HG03460 (cell line): Measurements from ENCODE around the gene IRF8.
A peak's percentile ranks its signal among the peaks of the same experiment; 100 is the strongest.

Experiments used
- ATAC-seq: cut with Tn5 transposase; IDR thresholded peaks from one replicate; pipeline ENCODE4 v1.9.1; 2021; ENCODE audit not compliant: unreplicated experiment

The IRF8 gene

DNA sequence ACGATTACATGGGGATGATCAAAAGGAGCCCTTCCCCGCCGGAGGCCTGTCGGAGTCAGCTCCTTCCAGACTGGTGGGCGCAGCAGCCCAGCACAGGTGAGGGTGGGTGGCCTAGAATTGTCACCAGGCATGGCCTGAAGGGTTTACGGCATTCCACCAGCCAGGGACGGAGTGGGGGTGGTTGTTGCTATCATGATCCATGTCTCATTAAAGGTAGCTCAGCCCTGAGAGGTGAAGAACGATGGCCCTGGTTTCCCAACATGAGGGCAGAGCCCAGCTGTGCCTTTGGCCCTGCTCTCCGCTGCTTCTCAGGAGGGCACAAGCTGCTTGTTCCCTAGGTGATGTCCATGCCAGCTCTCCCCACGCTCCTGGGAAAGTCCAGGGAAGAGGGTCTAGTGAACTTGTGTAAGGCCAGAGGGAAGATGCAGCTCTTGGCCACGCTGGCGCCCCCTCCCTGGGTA is 14.2 kb downstream of the IRF8 start:
- ATAC-seq: no peak

DNA sequence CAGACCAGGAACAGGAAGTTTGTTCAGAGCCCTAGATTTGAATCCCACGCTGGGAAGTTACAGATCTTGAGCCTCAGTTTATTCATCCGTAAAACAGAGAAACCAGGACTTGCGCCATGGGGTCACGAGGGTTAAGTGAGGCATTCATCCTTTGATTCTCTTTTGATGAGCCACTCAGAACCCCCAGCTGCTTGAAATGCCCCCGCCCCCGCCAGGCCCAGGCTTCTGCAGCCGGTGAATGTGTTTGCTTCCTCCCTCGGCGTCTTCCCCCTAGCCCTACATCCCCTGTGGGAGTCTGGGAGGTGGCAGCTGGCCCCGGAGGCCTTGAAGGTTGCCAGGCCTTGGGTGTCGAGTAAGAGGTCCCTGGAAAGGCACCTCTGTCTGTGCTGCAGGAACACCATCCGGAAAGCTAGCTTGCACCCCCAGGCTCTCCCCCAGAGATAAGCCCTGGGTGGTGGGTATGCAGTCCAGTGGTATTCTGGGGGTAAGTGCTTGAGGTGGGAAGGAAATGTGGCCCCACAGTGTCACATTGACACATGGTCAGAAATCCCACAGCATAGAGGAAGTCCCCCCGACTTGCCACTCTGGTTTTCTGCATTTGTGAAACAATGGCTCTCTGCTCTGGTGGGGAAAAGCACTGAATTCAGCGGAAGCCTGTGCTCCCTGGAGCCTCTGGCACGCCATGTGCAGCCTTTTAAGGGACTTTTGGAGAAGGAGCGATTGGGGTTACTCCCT is 14.9 kb downstream of the IRF8 start:
- ATAC-seq: no peak

DNA sequence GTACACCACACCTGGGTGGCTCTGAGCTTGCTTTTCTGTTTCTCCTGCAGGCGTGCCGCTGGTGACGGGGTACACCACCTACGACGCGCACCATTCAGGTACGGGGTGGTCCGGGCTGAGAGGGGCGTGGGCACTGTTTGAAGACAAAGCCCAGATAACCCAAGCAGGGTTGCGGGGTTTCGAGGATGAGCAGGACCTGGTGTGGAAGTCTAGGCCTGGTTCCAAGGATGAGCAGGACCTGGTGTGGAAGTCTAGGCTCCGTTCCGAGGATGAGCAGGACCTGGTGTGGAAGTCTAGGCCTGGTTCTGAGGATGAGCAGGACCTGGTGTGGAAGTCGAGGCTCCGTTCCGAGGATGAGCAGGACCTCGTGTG is 15.4 kb downstream of the IRF8 start:
- no peak for ATAC-seq

DNA sequence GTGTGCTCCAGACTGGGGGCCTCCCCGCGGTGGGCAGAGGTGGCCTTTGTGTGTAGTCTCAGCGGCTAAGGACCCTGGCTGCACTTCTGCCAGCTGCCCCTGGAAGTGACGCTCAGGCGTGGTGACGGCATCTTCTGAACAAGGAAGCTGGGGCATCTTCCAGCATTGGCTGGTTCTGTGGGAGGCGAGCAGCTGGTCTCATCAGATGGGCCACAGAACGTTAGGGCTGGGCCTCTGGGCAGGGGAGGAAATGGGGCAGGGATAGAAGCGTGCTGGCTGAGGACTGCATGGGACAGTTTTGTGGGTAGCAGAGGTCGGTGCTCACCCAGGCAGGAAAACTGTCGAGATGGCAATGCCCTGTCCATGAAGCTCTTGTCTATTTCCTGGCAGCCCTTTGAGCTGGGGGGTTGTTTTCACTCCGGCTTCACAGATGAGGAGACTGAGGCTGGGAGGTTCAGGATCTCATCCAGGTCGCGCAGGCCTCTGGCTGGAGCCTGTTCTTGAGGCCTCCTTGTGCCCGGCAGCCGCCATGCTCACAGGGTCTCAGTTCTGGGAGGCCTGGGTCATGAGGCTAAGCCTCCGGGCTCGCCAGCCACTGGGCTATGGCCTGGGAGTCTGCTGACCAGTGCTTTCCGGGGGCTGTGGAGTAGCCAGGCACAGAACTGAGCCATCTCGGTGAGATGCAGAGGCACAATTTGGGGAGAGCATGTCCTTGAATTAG is 16.3 kb downstream of the IRF8 start:
- ATAC-seq: no peak

DNA sequence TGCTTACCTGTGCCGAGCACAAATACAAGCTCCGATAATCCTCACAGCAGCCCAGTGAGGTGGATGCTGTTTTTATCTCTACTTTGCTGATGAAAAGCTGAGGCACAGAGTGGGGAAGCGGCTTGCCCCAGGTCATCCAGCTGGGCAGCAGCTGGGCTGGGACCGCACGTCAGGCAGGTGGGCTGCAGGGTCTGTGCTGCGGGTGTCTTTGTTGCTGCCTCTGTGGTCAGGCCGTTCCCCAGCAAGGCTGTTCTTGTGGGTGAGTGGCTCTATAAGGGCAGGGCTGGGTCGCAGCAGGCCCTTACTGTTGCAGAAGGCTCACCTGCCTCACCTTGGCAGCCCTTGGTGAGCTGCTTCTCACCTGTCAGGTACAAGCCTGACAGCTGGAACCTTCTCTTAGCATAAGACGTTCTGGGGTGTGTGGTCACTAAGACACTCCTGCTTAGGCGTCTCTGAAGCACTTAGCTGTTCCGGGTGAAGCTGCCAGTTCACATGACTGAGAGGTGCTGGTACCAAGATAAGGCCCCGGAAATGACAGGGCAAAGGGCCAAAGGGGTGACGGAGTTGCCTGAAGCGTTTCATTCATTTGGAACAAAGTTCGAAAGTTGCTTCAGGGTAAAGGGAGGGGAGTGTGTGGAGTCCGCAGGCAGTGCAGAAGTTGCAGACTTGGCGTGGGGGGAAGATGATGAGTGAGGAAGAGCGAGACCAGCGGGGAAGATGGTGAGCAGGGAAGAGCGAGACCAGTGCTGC is 17.4 kb downstream of the IRF8 start:
- ATAC-seq: no peak

DNA sequence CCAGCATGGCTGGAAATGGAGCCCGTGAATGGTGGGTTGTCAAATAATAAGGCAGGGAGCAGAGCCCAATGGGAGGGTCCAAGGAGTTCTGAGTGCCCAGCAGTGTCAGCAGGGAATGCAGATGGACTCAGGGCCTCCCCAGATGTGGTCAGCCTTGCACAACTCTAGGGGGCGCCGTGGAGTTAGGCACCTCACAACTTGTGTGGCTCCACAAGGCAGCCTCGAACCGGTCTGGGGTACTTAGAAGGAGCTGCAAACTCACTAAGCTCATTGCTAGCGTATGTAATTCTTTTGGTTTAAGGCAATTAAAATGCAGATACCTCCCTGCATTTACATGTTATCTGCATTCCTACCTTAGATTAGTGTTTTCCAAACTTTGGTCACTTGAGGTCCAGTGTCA is 18.1 kb downstream of the IRF8 start:
- no peak for ATAC-seq

DNA sequence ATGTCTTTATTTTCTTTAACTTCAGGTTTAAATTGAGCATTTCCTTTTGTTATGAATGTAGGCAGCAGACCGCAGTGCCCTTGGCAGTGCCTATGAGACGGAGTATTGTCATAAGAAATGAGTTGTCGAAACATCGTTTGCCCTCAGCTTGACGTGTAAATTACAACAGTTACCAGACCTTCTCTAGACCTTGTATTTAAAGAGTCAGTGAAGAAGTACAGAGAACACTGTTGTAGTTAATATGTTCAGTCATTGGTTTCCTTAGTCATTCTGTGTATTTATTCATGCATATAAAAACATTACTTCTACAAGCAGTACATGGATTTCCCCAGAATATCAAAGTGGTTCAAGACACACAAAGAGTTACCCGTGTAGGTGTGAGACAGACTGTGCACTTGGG is 19.0 kb downstream of the IRF8 start:
- peak; percentile 67 for ATAC-seq

DNA sequence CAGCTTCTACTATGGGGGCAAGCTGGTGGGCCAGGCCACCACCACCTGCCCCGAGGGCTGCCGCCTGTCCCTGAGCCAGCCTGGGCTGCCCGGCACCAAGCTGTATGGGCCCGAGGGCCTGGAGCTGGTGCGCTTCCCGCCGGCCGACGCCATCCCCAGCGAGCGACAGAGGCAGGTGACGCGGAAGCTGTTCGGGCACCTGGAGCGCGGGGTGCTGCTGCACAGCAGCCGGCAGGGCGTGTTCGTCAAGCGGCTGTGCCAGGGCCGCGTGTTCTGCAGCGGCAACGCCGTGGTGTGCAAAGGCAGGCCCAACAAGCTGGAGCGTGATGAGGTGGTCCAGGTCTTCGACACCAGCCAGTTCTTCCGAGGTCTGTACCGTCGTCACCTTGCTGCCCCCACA is 19.5 kb downstream of the IRF8 start:
- ATAC-seq: no peak

DNA sequence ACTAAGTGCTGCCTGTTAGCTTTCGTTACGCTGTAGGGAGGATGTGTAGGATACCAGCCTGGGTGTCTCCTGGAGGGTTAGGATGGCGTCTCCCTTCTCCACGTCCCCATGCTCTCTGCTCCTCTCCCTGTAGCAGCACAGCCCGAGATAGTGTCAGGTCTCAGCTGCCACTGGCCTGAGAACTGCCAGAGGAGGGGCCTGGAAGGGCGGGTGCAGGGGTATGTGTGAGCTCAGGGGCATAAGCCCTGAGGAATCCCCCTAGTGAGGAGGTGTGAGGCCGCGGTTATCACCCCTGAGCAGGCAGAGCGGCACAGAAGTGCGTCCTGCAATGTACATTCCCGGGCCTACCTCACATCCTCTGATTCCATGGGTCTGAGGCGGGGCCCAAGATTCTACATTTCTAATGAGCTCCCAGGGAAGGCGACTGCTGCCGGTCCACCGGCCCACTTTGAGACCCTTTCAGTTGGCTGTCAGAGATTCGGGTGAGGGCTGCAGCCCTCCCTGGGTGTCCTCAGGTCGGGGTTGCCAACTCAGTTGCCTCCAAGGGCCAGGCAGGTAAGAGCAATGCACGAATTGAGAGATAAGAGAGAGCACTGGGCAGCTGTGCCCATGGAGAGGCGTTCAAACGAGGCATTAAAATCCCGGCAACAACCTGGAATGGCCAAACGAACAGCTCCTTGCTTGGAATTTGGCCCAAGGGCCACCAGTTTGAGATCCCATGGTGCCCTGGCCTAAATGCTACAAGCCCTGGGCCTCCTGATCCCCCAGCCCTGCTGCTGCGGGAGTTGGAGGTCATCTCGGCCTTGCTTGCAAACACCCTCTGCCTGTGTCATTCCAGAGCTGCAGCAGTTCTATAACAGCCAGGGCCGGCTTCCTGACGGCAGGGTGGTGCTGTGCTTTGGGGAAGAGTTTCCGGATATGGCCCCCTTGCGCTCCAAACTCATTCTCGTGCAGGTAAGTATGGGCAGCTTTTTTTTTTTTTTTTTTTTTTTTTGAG is 20.6 kb downstream of the IRF8 start:
- no peak for ATAC-seq

DNA sequence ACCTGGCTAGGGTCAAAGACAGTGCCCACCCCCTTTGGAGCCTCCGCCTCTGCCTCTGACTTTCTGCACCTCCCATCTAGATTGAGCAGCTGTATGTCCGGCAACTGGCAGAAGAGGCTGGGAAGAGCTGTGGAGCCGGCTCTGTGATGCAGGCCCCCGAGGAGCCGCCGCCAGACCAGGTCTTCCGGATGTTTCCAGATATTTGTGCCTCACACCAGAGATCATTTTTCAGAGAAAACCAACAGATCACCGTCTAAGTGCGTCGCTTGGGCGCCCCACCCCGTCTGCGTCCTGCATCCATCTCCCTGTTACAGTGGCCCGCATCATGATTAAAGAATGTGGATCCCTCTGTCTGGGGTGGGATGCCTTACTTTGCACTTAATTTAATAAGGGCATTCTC is 22.1 kb downstream of the IRF8 start:
- ATAC-seq: no peak

DNA sequence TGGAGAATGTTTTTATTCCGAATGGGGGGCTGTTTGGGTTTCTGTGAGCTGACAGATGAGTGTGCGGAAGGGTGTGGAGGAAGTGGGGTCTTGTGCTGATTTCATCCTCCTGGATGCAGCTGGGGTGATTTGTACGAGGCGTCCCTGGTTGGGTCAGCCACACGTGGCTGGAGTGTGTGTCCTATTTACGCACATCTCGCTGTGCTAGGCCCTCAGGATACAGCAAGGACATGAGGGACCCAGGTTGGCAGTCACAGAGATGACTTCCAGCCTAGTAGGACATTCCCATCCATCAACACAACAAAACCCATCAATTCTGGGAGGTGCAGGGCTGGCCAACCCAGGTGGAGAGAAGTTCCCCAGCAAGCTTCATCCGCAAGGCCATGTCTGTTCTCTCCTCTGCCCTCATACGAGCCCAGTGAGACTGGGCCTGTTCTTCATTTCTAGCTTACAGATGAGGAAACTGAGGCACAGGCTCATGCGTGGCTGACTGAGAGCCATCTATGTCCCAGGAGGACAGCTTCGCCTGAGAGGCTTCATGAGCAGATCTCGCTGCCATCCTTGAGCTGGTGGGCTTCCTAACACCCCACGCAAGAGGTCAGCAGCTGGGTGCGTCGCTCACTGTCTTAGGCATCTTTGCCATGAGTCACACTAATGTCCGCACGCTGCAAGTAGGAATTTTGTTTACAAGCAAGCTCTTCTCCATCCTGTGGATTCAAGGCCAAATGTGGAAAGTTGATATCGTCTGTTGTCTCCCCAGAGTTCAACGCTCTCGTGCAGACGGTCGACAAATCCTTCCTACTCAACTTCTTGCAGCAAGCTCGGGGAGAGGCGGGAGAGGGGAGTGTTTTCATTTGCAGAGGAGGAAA is 24.4 kb downstream of the IRF8 start:
- ATAC-seq: no peak

DNA sequence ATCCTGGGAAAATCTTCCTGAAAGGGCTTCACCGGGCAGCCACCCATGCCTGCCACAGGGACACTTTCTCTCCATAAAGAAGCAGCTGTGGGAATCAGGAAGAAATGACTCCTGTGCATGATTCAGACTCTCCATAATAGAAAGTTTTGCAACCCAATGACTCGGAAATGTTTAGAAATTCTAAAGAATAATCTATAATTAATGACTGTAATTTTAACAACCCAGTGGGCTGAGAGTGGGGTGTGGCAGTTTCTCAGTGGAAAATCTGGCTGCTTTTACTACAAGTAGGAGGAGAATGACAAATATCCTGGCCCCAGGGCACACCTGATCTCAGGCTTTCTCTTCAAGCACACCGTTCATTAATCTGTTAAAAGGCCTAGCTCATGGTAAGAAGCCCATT is 25.7 kb downstream of the IRF8 start:
- ATAC-seq: no peak

DNA sequence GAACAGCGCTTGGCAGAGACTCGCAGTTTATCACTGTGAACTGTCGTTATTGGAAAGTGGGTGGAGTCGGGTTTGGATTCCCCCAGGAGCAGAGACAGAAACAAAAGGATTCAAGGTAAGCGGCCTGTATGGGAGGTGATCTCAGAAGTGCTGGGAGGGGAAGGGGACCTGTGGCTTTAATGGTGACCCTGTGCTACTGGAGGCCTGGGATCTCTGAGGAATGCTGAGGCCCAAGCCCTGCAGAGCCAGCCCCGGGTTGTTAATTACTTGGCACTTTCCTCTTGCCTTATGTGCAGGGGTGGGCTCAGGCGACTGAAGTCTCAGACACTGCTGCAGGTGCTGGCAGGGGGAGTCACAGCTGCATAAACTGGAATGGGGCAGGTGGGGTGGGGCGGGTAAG is 27.4 kb downstream of the IRF8 start:
- ATAC-seq: no peak

DNA sequence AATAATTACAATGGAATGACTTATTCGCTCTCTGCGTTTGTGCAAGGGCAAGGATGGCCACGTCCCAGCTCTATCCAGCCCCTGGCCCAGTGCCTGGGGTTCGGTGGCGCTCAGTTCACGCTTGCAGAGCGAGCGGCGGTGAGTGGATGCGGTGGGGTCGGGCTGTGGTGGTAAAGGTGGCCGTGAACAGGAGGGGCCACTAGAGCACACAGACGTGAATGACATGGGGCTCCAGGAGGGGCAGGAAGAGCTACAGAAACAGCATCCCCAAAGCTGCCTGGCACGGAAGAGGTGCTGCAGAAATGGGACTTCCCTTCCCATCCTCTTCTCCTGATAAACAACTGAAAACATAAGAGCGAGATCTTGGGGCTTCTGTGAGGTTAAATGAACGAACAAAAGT is 28.4 kb downstream of the IRF8 start:
- no peak for ATAC-seq

DNA sequence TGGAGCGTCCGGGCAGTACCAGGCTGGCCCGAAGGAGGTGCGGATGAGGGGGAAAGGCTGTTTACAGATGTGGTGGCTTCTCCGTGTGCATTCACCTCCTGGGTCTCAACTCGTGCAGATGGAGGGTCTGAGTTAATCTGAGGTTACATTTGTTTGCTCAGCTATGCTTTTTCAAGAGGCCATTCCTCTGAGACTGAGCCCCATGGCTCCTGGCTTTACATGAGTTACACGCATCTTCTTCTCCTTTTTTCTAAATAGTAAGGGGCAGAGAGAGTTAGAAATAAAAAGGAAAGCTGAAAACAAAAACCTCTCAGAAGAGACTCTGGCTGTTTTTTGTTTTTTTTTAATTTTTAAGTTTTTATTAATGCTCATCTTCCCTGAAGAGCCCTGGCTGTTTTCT is 29.0 kb downstream of the IRF8 start:
- no peak for ATAC-seq

DNA sequence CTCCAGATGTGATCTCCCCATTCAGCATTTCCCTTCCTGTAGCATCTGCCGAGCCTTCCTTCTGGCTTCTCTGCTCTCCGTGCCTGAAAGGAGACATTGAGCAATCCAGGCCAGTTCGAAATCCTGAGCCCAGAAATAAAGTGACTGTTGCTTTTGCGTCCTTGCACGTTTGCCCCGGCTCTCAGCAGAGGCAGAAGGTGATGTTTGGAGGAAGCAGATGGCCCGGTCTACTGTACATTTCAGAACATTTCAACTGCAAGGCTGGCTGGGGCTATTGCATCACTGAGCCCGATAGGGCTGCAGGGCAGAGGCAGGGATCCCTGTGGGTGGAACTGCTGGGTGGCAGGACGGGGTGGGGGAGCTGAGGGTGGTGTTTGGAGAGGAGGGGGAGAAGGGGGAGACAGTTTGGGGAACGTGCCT is 29.4 kb downstream of the IRF8 start:
- no peak for ATAC-seq

DNA sequence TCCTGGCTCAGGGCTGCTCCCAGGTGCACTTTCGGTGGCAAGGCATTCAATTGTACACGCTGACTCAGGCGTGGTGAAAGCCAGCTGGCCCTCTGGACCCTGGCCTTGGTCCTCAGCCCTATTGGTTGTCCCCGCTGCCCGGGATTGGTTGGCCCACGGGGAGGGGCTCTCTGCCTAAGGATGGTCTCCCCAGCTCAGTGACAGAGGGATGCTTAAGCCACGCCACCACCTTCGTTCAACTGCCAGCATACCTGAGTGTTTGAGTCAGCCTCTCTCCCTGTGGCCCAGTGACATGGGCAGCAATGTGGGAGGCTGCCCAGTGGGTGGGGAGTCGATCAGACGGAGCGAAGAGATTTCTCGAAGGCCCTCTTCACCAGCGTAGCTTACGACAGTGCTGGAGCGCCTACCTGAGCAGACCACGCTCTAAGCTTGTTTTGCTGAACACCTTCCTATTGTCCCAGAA is 30.3 kb downstream of the IRF8 start:
- ATAC-seq: no peak

DNA sequence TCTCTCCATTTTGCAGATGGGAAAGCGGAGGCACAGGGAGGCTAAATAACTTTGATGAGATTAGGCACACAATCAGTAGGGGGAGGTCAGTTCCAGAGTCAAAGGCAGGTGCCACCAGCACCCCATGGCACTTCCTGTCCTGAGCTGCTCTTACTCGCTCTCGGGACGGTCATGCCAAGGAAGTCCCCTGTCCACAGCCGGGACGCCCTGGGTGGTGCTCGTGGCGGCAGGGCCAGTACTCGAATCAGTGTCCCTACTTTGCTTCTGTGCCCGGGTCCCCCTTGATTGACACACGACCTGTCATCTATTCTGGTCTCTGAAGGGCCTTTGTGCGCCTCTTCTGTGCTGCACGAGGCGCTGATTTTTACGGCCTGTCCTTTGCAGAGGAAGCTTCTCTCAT is 31.3 kb downstream of the IRF8 start:
- ATAC-seq: no peak

DNA sequence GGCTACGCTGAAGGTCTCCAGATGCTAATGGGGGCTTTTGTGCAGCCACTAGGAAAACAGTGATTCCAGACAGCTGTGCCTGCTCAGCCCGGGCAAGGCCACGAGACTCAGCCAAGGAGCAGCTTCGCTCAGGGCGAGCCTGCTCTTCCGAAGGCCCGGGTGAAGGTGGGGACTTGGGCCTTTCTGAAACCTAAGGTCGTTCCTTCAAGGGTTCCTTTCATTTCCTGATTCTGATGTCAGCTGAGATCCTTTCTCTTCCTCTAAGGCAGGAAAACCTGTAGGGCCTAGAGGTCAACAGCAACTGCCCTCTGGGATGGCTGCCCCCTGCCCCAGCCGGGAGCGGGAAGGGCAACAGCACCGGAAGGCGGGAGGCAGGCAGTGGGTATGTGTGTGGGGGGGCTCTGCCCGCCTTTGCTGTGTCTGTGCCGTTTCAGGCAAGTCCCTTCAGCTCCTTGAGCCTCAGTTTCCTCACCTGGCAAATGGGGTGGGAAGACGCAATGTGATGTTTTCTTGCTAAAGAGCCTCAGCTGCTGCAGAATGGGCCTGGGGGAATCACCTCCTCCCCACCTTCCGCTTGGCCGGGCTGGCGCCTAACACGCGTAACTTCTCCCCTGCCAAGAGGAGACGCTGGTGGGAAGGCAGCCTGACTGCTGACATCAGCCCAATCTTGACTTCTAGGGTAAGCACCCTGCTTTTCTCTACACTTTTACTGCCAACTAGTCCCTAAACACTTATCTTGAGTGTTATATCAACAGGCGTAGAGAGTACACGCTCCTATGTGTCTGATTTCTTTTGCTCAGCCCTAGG is 32.8 kb downstream of the IRF8 start:
- ATAC-seq: no peak
